Mesothelial cell of epicardium (in vitro differentiated cells): ENCODE results near the gene OTULIN. TPM values are rescaled to one million over a fixed set of nuclear protein-coding genes. Genes with fewer than 3 reads are reported as not detected.
A peak's percentile ranks its signal among the peaks of the same experiment; 100 is the strongest.

Source experiments
- DNase-seq, 2 experiments: peaks; one replicate each; pipeline ENCODE4 v3.0.0; 2021; ENCODE audit warnings: low spot score in 2 of 2; ENCODE audit not compliant: unreplicated experiment in 2 of 2
- H3K27ac Mint-ChIP-seq: 2 replicates; pipeline ENCODE4 v1.8.0; 2021; ENCODE audit warnings: mixed read lengths
- H3K27me3 Mint-ChIP-seq: 2 replicates; pipeline ENCODE4 v1.8.0; 2021; ENCODE audit warnings: low read depth, mixed read lengths
- H3K36me3 Mint-ChIP-seq: 2 replicates; pipeline ENCODE4 v1.8.0; 2021; ENCODE audit warnings: mixed read lengths
- H3K4me1 Mint-ChIP-seq: 2 replicates; pipeline ENCODE4 v1.8.0; 2021; ENCODE audit warnings: mixed read lengths
- H3K4me3 Mint-ChIP-seq: 2 replicates; pipeline ENCODE4 v1.8.0; 2021; ENCODE audit warnings: mild to moderate bottlenecking, moderate library complexity, mixed read lengths
- H3K9me3 Mint-ChIP-seq: 2 replicates; pipeline ENCODE4 v1.8.0; 2021; ENCODE audit warnings: mixed read lengths
- total RNA-seq: library from RNA; stranded (reverse); gene quantifications from 3 replicates; pipeline ENCODE4 v1.2.1, GENCODE V29; 2021
- TF ChIP-seq, protein P1 (sequence below): fragments of 200-600 bp; sonication (generic); IDR thresholded peaks from one replicate; pipeline ENCODE4 v1.5.0; 2021; ENCODE audit warnings: antibody characterized with exemption; ENCODE audit not compliant: unreplicated experiment

Gene OTULIN
- total RNA-seq, 1 donor from 2014 or later: 27.4 TPM

DNA sequence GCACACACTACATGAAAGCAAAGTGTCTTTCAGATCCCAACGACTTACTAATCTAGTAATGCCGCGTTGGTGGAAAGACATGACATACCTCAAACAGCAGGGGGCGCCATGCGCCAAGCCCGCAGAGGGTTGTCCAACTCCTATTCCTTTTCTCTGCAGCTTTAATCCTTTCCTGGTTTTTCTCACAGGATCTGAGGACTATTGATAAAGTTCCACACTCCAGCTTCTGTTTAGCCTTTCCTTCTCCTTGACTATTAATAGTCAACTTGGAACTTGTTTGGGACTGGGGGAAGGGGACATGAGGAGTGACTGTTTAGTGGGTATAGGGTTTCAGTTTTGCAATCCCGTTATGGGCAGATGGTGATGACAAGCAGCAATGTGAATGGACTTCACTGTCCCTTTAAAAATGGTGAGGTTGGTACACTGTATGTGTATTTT, 62.9 kb downstream of the OTULIN start:
- Mint-ChIP-seq H3K27me3 (no peaks in the 10 kb centered on the region), H3K27ac (no peak overlapping the region), H3K36me3 (no peaks in the 10 kb centered on the region), H3K4me3 (no peak overlapping the region), H3K4me1 (peaks cover 5% of the 10 kb centered on the region), H3K9me3 (no peaks in the 10 kb centered on the region)
- peak; percentile 73 to 91 for DNase-seq
- TF ChIP-seq, protein P1, sequence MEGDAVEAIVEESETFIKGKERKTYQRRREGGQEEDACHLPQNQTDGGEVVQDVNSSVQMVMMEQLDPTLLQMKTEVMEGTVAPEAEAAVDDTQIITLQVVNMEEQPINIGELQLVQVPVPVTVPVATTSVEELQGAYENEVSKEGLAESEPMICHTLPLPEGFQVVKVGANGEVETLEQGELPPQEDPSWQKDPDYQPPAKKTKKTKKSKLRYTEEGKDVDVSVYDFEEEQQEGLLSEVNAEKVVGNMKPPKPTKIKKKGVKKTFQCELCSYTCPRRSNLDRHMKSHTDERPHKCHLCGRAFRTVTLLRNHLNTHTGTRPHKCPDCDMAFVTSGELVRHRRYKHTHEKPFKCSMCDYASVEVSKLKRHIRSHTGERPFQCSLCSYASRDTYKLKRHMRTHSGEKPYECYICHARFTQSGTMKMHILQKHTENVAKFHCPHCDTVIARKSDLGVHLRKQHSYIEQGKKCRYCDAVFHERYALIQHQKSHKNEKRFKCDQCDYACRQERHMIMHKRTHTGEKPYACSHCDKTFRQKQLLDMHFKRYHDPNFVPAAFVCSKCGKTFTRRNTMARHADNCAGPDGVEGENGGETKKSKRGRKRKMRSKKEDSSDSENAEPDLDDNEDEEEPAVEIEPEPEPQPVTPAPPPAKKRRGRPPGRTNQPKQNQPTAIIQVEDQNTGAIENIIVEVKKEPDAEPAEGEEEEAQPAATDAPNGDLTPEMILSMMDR: peak; percentile 97

DNA sequence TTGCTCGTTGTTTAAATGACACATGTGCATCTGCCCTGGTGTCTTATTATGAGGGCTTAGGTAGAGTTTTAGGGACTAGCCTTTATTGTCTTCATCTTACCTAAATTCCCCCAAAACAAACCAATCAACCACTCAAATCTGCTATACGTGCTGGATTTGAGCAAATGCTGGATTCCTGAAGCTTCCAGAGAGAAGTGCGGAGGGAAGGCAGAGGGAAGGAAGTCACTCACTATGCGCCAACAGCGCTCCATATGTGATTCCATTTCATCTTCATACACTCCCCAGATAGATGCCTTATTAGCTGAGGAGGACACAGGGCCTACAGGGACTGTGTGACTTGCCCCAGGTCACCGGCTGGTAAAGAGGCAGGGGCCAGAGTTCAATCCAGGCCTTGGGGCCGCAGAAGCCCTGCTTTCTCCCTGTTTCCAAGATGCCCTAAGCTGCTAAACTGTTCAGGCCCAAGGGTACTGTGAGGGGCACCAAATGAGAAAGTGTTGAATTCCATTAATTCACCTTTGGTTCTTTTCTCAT, 63.5 kb downstream of the OTULIN start:
- H3K36me3 Mint-ChIP-seq: peaks cover under 1% of the 10 kb centered on the region
- H3K27me3 Mint-ChIP-seq: no peaks in the 10 kb centered on the region
- no peak overlapping the region for H3K4me3 Mint-ChIP-seq
- TF ChIP-seq, protein P1: no peak
- no peaks in the 10 kb centered on the region for H3K9me3 Mint-ChIP-seq
- H3K4me1 Mint-ChIP-seq: peaks cover 5% of the 10 kb centered on the region
- DNase-seq: no peak
- H3K27ac Mint-ChIP-seq: no peak overlapping the region

DNA sequence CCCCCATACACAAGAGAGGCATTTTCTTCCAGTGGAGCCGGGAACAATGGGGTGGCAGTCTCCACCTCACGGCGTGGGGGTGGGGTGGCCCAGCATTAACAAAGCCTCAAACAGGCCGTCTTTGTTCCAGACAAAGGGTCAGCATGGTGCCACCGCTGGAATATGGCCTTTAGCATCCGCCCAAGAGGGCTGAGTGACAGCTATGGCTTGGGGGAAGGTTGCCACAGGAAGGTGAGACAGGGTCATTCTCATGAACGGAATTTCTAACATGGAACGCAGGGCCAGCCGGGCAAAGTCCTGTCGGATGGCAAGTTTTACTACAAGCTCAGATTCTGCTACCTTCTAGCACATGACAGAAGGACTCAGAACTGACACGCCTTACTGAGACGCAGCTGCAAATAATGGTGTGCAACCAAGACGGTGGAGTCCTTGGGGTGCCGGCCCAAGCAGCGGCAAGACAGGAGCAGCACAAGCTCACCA, 64.0 kb downstream of the OTULIN start:
- H3K36me3 Mint-ChIP-seq: peaks cover 4% of the 10 kb centered on the region
- H3K4me3 Mint-ChIP-seq: no peak overlapping the region
- no peak for DNase-seq
- peaks cover 5% of the 10 kb centered on the region for H3K4me1 Mint-ChIP-seq
- H3K9me3 Mint-ChIP-seq: no peaks in the 10 kb centered on the region
- no peak overlapping the region for H3K27ac Mint-ChIP-seq
- TF ChIP-seq, protein P1: no peak
- H3K27me3 Mint-ChIP-seq: no peaks in the 10 kb centered on the region

DNA sequence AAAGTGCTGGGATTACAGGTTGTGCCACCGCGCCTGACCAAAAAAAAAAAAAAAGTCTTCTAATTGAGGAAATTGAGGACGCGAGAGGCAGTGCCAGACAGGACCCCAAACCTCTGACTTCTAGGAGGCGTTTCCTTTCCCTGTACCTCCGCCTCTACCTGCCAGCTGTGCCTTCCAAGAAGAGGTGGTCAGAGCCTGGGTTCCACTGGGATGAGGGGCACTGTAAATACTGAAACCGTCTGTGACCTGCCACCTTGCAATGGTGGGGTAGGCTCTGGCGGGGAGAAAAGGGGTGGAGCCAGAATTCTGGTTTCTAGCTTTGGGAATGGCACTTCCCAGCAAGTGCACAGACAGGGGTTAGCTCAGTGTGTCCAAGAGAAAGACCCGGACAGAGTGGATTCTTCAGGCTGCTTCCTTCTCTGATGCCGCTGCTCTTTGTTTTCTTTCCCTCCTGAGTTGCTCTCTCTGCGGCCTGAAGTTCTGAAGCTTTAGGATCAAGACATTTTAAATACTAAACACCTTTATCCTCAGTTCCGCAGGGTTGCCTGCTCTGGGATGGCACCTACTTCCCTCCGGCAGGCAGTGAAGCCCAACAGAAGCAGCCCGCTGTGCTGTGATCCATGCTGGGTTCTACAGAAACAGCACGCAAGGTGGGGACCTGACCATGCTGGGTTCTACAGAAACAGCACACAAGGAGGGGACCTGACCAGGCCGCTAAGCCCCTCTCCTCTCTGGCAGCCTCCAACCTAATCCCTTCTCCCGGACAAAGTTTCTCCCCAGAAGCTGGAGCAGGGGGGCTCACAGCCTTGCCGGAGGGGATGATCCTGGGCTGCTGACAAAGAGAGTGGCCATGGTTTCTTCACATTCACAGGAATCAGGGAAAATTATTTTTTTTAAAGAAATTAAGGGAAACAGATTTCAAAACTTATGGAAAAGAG, 65.2 kb downstream of the OTULIN start:
- no peak overlapping the region for H3K27ac Mint-ChIP-seq
- H3K4me3 Mint-ChIP-seq: no peak overlapping the region
- H3K36me3 Mint-ChIP-seq: peaks cover 6% of the 10 kb centered on the region
- H3K4me1 Mint-ChIP-seq: peaks cover 5% of the 10 kb centered on the region
- no peaks in the 10 kb centered on the region for H3K9me3 Mint-ChIP-seq
- DNase-seq: no peak
- TF ChIP-seq, protein P1: no peak
- H3K27me3 Mint-ChIP-seq: no peaks in the 10 kb centered on the region

DNA sequence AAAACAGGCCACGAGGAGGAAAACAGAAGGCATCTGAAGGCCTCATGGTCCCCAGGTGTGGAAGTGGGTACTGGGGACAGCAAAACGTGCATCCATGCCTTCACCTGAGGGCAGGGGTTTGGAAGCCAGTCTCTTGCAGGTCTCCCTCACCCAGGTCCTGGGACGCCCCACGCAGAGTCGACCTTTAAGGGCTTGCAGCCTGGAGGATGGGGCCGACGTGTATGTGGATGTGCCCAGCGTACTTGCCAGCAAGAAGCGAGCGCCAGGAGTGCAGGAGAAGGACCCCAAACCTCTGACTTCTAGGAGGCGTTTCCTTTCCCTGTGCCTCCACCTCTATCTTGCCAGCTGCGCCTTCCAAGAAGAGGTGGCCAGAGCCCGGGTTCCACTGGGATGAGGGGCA, 65.9 kb downstream of the OTULIN start:
- Mint-ChIP-seq H3K27ac (no peak overlapping the region), H3K4me1 (peaks cover 5% of the 10 kb centered on the region), H3K4me3 (no peak overlapping the region), H3K27me3 (no peaks in the 10 kb centered on the region), H3K9me3 (no peaks in the 10 kb centered on the region), H3K36me3 (peaks cover 6% of the 10 kb centered on the region)
- TF ChIP-seq, protein P1: no peak
- DNase-seq: no peak
